CD14-positive monocyte (primary cell): Measurements from ENCODE around the gene GREB1L. TPM values are rescaled to one million over a fixed set of nuclear protein-coding genes. Genes with fewer than 3 reads are reported as not detected.

Experiments used
- DNase-seq, 3 donors: peaks; one replicate each; pipeline ENCODE4 v3.0.0-alpha.2; 2011 to 2022
- H2AFZ ChIP-seq: 2 replicates; pipeline ENCODE4 v1.6.0; 2012; ENCODE audit warnings: mild to moderate bottlenecking, low read depth, low read length, inconsistent platforms; ENCODE audit not compliant: insufficient read depth, poor library complexity, severe bottlenecking
- H3K27ac ChIP-seq, 2 donors: 1 replicate in 1 of 2; 2 replicates in 1 of 2; pipeline ENCODE4 v1.5.1; 2012 to 2013; ENCODE audit warnings: low read length in 2 of 2, control low read depth in 1 of 2, inconsistent platforms in 1 of 2, low read depth in 1 of 2, mild to moderate bottlenecking in 1 of 2
- H3K27me3 ChIP-seq, 2 donors: one replicate each; pipeline versions ENCODE4 v1.6.0 to v1.6.1; 2011 to 2013; ENCODE audit warnings: low read length in 2 of 2; ENCODE audit not compliant: control insufficient read depth in 2 of 2, insufficient read depth in 2 of 2
- H3K36me3 ChIP-seq, 2 donors: replicated peaks in 1 of 2; 1 replicate in 1 of 2; 2 replicates in 1 of 2; pipeline versions ENCODE4 v1.5.1 to v1.6.1; 2012 to 2013; ENCODE audit warnings: low read length in 2 of 2, control low read depth in 1 of 2, inconsistent platforms in 1 of 2, mild to moderate bottlenecking in 1 of 2; ENCODE audit not compliant: insufficient read depth in 2 of 2, control insufficient read depth in 1 of 2
- H3K4me1 ChIP-seq, 2 donors: 1 replicate in 1 of 2; 2 replicates in 1 of 2; pipeline versions ENCODE4 v1.5.1 to v1.6.1; 2012 to 2013; ENCODE audit warnings: low read length in 2 of 2, control low read depth in 1 of 2, inconsistent platforms in 1 of 2, mild to moderate bottlenecking in 1 of 2, moderate library complexity in 1 of 2; ENCODE audit not compliant: insufficient read depth in 2 of 2, control insufficient read depth in 1 of 2
- H3K4me2 ChIP-seq: replicated peaks from 2 replicates; pipeline ENCODE3; 2012; ENCODE audit warnings: low read length, moderate library complexity, mild to moderate bottlenecking; ENCODE audit not compliant: poor library complexity, severe bottlenecking; ENCODE audit errors: extremely low read depth
- H3K4me3 ChIP-seq, 3 experiments: fragments of 200-600 bp in 1 of 3; sonication (generic) in 1 of 3; replicated peaks in 1 of 3; 1 replicate in 2 of 3; 2 replicates in 1 of 3; pipeline ENCODE4 v1.5.1; 2011 to 2013; ENCODE audit warnings: low read length in 3 of 3, mild to moderate bottlenecking in 3 of 3, control low read depth in 2 of 3, low read depth in 2 of 3, inconsistent platforms in 1 of 3, moderate library complexity in 1 of 3
- H3K79me2 ChIP-seq: 2 replicates; pipeline ENCODE4 v1.6.0; 2012; ENCODE audit warnings: mild to moderate bottlenecking, control low read depth, inconsistent platforms, low read length, moderate library complexity; ENCODE audit not compliant: insufficient read depth
- H3K9ac ChIP-seq: 2 replicates; pipeline ENCODE4 v1.6.0; 2017; ENCODE audit warnings: low read length, mild to moderate bottlenecking; ENCODE audit not compliant: insufficient read depth, poor library complexity, severe bottlenecking
- H3K9me3 ChIP-seq, 2 donors: replicated peaks in 1 of 2; 1 replicate in 1 of 2; 2 replicates in 1 of 2; pipeline versions ENCODE4 v1.5.1 to v1.6.1; 2012 to 2013; ENCODE audit warnings: low read length in 2 of 2, control low read depth in 1 of 2; ENCODE audit not compliant: control insufficient read depth in 1 of 2, insufficient read depth in 1 of 2
- H4K20me1 ChIP-seq: 2 replicates; pipeline ENCODE4 v1.6.0; 2012; ENCODE audit warnings: mild to moderate bottlenecking, low read length, control low read depth, moderate library complexity; ENCODE audit not compliant: insufficient read depth
- H3K27ac Mint-ChIP-seq, 7 donors: one replicate each; pipeline ENCODE4 v1.8.0; 2020; ENCODE audit warnings: mild to moderate bottlenecking in 7 of 7, mixed read lengths in 7 of 7, moderate library complexity in 6 of 7, inconsistent platforms in 2 of 7
- H3K27me3 Mint-ChIP-seq, 3 donors: one replicate each; pipeline ENCODE4 v1.8.0; 2021 to 2022; ENCODE audit warnings: low read depth in 3 of 3, mild to moderate bottlenecking in 3 of 3, mixed read lengths in 3 of 3, moderate library complexity in 3 of 3, inconsistent platforms in 1 of 3
- H3K36me3 Mint-ChIP-seq, 2 donors: one replicate each; pipeline ENCODE4 v1.8.0; 2020; ENCODE audit warnings: mixed read lengths in 2 of 2, inconsistent platforms in 1 of 2, mild to moderate bottlenecking in 1 of 2
- H3K4me1 Mint-ChIP-seq: one replicate; pipeline ENCODE4 v1.8.0; 2020; ENCODE audit warnings: mild to moderate bottlenecking, mixed read lengths
- H3K4me3 Mint-ChIP-seq, 2 donors: one replicate each; pipeline ENCODE4 v1.8.0; 2020; ENCODE audit warnings: mild to moderate bottlenecking in 2 of 2, mixed read lengths in 2 of 2, moderate library complexity in 1 of 2
- H3K9me3 Mint-ChIP-seq, 7 donors: one replicate each; pipeline ENCODE4 v1.8.0; 2020 to 2022; ENCODE audit warnings: mixed read lengths in 7 of 7, mild to moderate bottlenecking in 6 of 7, moderate library complexity in 6 of 7, inconsistent platforms in 2 of 7
- WGBS: methylation state at CpG from one replicate; pipeline ENCODE4 v1.1.5; 2013; ENCODE audit warnings: missing lambda C conversion rate; ENCODE audit not compliant: insufficient coverage; 5-methylcytosine and 5-hydroxymethylcytosine counted together
- intact Hi-C, 2 donors: fragments of 100-400 bp; cut with micrococcal nuclease; formaldehyde crosslinking; loops; one replicate each; pipeline versions ENCODE4 v1.15.0 to v1.15.1; 2023
- polyA plus RNA-seq, 3 donors: library from polyadenylated mRNA; depleted of rRNA in 1 of 3; unstranded in 2 of 3; stranded (reverse) in 1 of 3; fragments of 300-500 nt in 2 of 3; fragments of >200 nt in 1 of 3; fragmentation: Illumina TruSeq in 2 of 3; gene quantifications; 1 replicate in 2 of 3; 2 replicates in 1 of 3; pipeline ENCODE4 v1.2.3, GENCODE V29; 2012 to 2021
- TF ChIP-seq, protein P1 (sequence below): fragments of 200-600 bp; IDR thresholded peaks from one replicate; pipeline ENCODE4 v1.8.0; 2022; ENCODE audit warnings: antibody characterized with exemption, mild to moderate bottlenecking

The GREB1L gene
- polyA plus RNA-seq, 3 donors, result 0.02 to 0.03 TPM; not detected in 1

- H3K36me3 Mint-ChIP-seq, result no peaks in the 10 kb centered on the region
- no peaks in the 10 kb centered on the region for H3K9me3 Mint-ChIP-seq
- no CpG with 5 or more reads among the region's 2 CpGs for WGBS
- intact Hi-C loops, result no loop called here
- H3K27me3 Mint-ChIP-seq, result peaks cover 1 to 8% (median 3%) of the 10 kb centered on the region in 3 donors
- H2AFZ ChIP-seq, result no peak overlapping the region
- TF ChIP-seq, protein P1, sequence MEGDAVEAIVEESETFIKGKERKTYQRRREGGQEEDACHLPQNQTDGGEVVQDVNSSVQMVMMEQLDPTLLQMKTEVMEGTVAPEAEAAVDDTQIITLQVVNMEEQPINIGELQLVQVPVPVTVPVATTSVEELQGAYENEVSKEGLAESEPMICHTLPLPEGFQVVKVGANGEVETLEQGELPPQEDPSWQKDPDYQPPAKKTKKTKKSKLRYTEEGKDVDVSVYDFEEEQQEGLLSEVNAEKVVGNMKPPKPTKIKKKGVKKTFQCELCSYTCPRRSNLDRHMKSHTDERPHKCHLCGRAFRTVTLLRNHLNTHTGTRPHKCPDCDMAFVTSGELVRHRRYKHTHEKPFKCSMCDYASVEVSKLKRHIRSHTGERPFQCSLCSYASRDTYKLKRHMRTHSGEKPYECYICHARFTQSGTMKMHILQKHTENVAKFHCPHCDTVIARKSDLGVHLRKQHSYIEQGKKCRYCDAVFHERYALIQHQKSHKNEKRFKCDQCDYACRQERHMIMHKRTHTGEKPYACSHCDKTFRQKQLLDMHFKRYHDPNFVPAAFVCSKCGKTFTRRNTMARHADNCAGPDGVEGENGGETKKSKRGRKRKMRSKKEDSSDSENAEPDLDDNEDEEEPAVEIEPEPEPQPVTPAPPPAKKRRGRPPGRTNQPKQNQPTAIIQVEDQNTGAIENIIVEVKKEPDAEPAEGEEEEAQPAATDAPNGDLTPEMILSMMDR, result no peak
- no peaks in the 10 kb centered on the region for H3K27me3 ChIP-seq
- H3K4me3 Mint-ChIP-seq, result no peak overlapping the region
- H4K20me1 ChIP-seq, result no peaks in the 10 kb centered on the region
- DNase-seq, result no peak
- H3K9me3 ChIP-seq, result no peaks in the 10 kb centered on the region
- H3K27ac Mint-ChIP-seq, result no peak overlapping the region
- no peak overlapping the region for H3K27ac ChIP-seq
- no peak overlapping the region for H3K9ac ChIP-seq
- H3K4me1 ChIP-seq, result no peaks in the 10 kb centered on the region
- no peak overlapping the region for H3K4me2 ChIP-seq
- H3K36me3 ChIP-seq, result no peaks in the 10 kb centered on the region
- no peak overlapping the region for H3K4me3 ChIP-seq
- no peaks in the 10 kb centered on the region for H3K4me1 Mint-ChIP-seq
- H3K79me2 ChIP-seq, result no peaks in the 10 kb centered on the region
These were observed 122.4 kb downstream of the GREB1L start for GRCh38 chr18:21364471-21364870.

DNA sequence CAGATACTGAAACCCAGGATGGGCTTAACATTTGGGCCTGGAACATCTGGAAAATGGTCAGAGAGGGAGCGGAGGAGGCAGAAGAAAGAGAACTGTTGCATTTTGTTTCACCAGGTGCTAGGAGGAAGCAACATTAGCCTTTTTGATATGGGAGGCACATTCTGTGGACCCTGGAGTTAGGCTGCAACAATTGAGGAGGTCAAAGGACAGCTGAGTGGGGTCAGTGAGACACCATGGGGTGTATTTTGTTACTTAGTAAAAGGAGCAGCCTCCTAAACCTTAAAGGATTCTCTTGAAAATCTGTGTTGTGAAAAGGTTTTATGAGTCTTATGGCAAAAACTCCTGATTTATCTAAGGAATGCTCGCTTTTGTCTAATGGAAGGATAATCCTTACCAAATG is 124.9 kb downstream of the GREB1L start:
- DNase-seq, result no peak

More for the DNA sequence above, 124.9 kb downstream of the GREB1L start:
- Histone ChIP-seq H3K9ac (no peak overlapping the region), H3K36me3 (no peaks in the 10 kb centered on the region), H3K27me3 (no peaks in the 10 kb centered on the region), H3K27ac (no peak overlapping the region), H2AFZ (no peak overlapping the region), H4K20me1 (no peaks in the 10 kb centered on the region), H3K9me3 (no peaks in the 10 kb centered on the region), H3K4me2 (no peak overlapping the region), H3K4me1 (no peaks in the 10 kb centered on the region), H3K79me2 (no peaks in the 10 kb centered on the region), H3K4me3 (no peak overlapping the region)
- Mint-ChIP-seq H3K27ac (no peak overlapping the region), H3K4me1 (no peaks in the 10 kb centered on the region), H3K27me3 (peaks cover 1 to 3% (median 3%) of the 10 kb centered on the region in 3 donors), H3K9me3 (no peaks in the 10 kb centered on the region), H3K36me3 (no peaks in the 10 kb centered on the region), H3K4me3 (no peak overlapping the region)
- TF ChIP-seq, protein P1, result no peak
- intact Hi-C loops, result no loop called here
- 91% methylated on average over 1 of the region's 2 CpGs for WGBS
